GM12875 (cell line): ENCODE results near the gene HEG1.
"Not testable (repeated sequence)": the region's sequence is repeated elsewhere in the genome, so short reads cannot be mapped to it uniquely, and the experiment has no call there.

Experiments
- H3K4me3 ChIP-seq: one replicate; pipeline ENCODE4 v1.5.1; 2011; ENCODE audit warnings: low read depth, low read length, control low read depth
- TF ChIP-seq, protein P1 (sequence below): IDR thresholded peaks from 2 replicates; pipeline ENCODE4 v1.5.1; 2011; ENCODE audit warnings: low read depth, mild to moderate bottlenecking, control low read depth, inconsistent platforms, low read length, moderate library complexity, borderline replicate concordance; ENCODE audit not compliant: insufficient read depth

HEG1 gene

DNA sequence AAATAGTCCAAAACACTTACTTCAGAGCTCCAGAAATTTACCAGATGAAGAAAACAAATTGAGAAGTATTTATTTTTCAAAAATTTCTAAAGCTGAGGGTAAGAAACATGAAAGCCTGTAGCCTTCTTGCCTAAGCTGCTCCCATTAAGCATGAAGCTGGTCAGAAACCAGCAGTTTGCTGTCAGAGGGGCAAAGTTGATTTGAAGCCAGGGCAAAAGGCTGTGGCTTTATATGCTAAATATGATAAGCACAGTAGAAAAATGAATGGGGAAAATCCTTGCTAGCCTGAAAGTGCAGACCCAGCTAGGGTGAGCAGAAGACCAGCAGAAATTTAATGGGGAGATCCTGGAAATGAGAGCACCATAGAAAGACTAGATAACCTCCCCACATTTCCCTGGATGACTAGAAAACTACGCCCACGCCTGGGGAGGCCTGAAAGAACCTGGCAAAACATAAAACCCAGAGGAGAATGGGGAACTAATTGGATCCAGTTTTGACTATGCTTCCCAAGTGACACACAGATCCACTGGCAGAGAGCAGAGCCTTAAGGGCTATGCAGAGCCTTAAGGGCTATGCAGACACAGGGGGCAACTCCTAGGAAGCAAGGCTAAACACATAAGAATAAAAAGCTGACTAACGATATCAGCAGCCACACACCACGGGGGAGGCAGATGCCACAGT is 43.0 kb upstream of the HEG1 start:
- TF ChIP-seq, protein P1, sequence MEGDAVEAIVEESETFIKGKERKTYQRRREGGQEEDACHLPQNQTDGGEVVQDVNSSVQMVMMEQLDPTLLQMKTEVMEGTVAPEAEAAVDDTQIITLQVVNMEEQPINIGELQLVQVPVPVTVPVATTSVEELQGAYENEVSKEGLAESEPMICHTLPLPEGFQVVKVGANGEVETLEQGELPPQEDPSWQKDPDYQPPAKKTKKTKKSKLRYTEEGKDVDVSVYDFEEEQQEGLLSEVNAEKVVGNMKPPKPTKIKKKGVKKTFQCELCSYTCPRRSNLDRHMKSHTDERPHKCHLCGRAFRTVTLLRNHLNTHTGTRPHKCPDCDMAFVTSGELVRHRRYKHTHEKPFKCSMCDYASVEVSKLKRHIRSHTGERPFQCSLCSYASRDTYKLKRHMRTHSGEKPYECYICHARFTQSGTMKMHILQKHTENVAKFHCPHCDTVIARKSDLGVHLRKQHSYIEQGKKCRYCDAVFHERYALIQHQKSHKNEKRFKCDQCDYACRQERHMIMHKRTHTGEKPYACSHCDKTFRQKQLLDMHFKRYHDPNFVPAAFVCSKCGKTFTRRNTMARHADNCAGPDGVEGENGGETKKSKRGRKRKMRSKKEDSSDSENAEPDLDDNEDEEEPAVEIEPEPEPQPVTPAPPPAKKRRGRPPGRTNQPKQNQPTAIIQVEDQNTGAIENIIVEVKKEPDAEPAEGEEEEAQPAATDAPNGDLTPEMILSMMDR = no peak
- H3K4me3 ChIP-seq = no peak overlapping the region

DNA sequence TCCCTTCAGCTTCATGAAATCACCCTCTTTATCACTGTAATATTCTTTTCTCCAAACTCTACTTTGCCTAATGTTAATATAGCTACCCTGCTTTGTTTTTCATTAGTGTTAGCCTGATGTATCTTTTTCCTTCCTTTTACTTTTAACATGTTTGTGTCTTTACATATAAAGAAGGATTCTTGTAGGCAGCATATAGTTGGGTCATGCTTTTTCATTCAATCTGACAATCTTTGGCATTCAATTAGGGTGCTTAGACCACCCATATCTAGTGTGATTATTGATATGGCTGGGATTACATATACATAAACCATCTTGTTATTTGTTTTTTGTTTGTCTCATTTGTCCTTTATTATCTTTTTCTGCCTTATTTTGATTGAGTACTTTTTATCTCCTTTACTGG is 34.9 kb upstream of the HEG1 start:
- TF ChIP-seq, protein P1 = no peak

DNA sequence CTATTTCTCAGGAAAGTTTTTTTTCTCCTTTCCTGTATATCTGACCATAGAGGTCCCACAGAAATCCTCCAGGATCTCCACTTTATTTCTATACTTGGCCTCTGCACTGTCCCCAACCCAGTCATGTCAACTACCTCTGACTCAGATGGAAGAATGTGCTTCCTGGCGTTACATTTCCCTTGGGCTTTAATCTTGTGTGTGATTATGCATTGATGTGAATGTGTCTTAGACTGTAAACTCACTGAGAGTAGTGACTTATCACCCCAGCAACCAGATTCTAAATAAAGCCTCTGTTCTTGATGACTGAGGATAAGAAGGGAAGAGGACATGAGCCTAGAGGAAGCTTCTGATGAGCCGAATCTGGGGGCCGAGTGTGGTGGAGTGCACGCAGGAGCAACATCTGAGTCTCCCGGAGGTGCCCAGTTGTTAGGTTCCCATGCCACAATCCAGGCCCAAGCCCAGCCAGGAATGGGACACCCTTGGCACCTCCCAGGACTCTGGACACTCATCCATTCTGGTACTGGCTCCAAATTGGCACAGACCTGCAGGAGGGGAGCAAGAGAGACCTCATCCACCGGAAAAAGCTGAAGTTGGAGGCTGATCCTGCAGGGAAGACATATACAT is 32.1 kb upstream of the HEG1 start:
- TF ChIP-seq, protein P1 = no peak
- H3K4me3 ChIP-seq = no peak overlapping the region

More for the DNA sequence above, 34.9 kb upstream of the HEG1 start:
- no peak overlapping the region for H3K4me3 ChIP-seq

DNA sequence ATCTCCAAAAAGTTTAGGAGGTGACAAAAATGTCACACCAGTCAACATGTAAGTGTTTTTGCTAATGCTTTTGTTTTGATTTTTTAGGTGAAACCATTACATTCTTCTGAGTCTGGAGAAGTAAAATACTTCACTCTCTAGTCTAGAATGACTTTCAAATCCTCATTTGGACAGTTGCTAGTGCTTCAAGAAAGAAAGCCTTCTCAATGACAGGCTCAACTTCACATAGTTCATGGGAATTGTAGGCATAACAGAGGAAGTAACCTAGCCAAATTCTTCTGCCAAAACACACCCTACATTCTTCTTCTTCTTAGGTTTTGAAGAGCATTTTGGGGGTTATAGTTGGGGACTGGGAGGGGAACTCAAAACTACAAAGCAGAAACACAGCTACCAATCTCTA is 29.4 kb upstream of the HEG1 start:
- no peak overlapping the region for H3K4me3 ChIP-seq
- TF ChIP-seq, protein P1 = no peak

- TF ChIP-seq, protein P1 = no peak
- no peak overlapping the region for H3K4me3 ChIP-seq
Observed at GRCh38 chr3:125083776-125084175, 28.0 kb upstream of the HEG1 start.

GRCh38 chr3:125082339-125082738 is 26.5 kb upstream of the HEG1 start:
- not testable (repeated sequence) for H3K4me3 ChIP-seq

DNA sequence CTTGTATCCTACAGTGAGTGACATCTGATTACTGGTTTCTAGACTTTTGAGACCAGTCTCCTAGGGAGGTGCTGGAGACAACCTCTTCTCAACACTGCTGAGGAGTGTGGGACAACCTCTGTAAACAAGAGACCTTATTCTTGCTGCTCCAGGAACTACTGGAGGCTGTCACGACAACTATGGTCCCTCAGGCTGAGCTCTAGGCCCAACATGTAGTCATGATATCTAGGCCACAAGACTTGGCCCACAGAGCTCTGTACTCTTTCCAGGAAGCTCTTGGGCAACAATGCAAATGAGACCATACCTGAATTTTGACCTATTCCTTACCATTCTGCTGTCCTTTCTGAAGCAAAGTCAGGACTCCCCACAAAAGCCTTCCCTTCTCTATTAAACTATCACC is 24.3 kb upstream of the HEG1 start:
- no peak overlapping the region for H3K4me3 ChIP-seq
- TF ChIP-seq, protein P1 = no peak
